GM13976 (cell line): Measurements from ENCODE around the gene CD177.

Source experiments
- DNase-seq: peaks from one replicate; pipeline ENCODE4 v3.0.0; 2012; ENCODE audit warnings: low spot score
- in situ Hi-C: fragments of 300-500 bp; cut with MboI; formaldehyde crosslinking; loops from one replicate; pipeline ENCODE4 v1.12.0; 2022; ENCODE audit warnings: low sequenced_read_pairs, mixed read lengths, inconsistent platforms; ENCODE audit not compliant: unreplicated experiment
- TF ChIP-seq, protein P1 (sequence below): IDR thresholded peaks from 2 replicates; pipeline ENCODE4 v1.5.1; 2012; ENCODE audit warnings: borderline replicate concordance, mild to moderate bottlenecking; ENCODE audit not compliant: insufficient read depth; ENCODE audit errors: extremely low read depth, missing control alignments, control extremely low read depth

The CD177 gene

DNA sequence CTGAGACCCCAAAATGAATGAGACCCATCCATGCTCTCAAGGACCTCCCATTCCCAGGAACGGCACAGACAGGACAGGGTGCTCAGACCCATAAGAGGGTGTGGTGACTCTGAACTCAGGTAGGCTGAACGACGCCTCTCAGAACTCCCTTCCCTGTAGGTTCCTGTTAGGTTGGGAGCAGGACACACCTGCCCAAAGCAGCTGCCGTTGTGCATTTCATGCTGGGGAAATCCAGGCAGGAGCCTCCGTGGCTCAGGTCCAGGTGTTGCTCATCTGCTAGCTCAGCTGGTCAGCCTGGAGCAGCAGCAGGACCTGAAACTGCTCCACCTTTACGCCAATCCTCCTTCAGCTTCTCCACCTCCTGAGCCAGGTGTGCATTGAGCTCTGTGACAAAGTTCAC is 42.1 kb downstream of the CD177 start:
- in situ Hi-C loops: no loop called here
- no peak for DNase-seq
- TF ChIP-seq, protein P1, sequence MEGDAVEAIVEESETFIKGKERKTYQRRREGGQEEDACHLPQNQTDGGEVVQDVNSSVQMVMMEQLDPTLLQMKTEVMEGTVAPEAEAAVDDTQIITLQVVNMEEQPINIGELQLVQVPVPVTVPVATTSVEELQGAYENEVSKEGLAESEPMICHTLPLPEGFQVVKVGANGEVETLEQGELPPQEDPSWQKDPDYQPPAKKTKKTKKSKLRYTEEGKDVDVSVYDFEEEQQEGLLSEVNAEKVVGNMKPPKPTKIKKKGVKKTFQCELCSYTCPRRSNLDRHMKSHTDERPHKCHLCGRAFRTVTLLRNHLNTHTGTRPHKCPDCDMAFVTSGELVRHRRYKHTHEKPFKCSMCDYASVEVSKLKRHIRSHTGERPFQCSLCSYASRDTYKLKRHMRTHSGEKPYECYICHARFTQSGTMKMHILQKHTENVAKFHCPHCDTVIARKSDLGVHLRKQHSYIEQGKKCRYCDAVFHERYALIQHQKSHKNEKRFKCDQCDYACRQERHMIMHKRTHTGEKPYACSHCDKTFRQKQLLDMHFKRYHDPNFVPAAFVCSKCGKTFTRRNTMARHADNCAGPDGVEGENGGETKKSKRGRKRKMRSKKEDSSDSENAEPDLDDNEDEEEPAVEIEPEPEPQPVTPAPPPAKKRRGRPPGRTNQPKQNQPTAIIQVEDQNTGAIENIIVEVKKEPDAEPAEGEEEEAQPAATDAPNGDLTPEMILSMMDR: no peak

DNA sequence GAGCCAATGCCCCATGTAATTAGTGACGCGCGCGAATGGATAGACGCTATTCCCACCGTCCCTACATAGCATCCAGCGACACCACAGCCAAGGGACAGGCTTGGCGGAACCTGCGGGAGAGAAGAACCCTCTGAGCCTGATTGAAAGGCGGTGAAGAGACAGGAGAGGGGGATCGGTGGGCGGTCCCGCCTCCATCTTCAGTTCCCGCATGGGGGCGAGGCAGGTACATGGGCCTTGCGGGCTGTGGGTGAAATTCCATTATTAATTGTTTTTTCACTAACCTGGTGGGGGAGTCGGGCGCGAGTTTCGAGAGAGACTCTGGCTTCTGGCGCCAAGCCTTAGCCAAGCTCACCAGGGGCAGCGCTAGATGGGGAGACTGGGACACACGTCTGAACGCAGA is 52.8 kb downstream of the CD177 start:
- no peak for DNase-seq
- TF ChIP-seq, protein P1: no peak
- in situ Hi-C loops: no loop called here

DNA sequence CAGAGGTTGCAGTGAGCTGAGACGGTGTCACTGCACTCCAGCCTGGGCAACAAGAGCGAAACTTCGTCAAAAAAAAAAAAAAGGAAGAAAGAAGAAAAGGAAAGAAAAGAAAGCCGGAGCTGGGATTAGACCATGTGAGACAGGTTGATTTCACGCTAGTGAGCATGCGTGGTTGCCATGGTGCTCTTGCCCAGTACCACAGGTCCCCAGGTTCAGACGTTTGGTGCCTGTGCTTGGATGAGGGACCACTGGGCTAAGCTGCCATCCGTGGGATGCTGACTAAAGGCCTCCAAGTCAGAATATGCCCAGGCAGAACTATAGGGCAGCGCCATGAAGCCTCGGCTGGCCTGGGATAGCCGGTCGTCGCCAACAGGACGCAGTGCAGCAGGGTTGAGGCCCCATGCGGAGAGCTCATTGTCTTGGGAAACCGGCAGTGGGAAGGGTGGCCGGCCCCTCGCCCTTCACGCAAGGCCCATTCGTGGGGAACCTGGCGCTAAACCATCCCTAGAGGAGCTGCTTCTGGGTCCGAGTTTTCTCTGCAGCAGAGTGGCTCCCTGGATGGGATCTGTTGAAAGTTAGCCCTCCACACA is 54.0 kb downstream of the CD177 start:
- DNase-seq: no peak
- TF ChIP-seq, protein P1: no peak
- in situ Hi-C loops: no loop called here

DNA sequence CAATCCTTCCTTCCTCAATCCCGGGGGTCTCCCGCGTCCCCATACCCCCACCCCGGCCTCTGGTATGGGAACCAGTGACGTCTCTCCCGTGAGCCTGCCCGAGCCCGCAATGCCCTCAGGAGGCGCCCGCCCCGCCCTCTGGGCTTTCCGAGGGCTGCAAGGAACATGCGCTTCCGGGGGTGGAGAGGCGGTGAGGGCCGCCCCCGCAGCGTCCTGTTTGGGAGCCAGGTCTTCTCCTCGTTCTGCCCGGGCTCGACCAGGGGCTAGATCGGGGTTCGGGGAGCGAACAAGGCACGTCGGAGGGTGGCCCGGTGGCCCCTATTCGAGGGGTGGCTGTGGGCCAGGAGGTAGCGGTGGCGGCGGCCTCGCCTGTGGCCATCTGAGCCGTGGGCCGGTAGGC is 54.6 kb downstream of the CD177 start:
- in situ Hi-C loops: no loop called here
- DNase-seq: peak; percentile 23
- TF ChIP-seq, protein P1: no peak

DNA sequence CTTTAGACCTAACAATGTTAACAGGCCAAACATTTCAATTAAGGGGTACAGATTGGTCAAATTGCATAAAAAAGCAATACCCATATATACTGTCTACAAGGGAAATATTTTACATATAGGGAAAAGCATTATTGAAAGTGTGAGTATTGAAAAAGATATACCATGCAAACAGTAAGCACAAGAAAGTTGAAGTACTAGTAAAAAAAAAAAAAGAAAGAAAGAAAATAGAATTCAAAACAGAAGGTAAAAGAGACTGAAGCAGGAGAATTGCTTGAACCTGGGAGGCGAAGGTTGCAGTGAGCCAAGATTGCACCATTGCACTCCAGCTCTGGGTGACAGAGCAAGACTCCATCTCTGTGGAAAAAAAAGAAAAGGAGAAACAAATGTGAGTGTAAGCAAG is 55.9 kb downstream of the CD177 start:
- TF ChIP-seq, protein P1: no peak
- in situ Hi-C loops: no loop called here
- no peak for DNase-seq

DNA sequence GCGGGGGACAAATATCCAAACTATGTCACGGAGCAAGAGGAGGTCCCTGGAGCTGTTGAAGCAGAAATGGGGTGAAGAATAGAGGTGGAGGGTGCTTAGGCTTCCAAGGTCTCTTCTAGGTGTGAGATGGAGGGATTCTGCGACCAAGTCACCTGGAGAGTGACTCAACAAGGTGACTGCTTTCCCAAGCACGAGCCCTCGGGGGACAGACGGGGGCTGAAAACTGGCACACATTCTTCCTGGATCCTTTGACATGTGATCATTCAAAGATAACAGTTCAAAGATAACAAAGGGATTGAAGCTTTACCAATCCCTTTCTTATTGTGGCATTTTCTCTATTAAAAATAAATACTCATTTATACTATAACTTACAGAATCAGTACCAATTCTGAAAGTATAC is 59.0 kb downstream of the CD177 start:
- TF ChIP-seq, protein P1: no peak
- in situ Hi-C loops: no loop called here
- DNase-seq: no peak
